Measurements from ENCODE around the gene HGS. TPM values are rescaled to one million over a fixed set of nuclear protein-coding genes. Genes with fewer than 3 reads are reported as not detected.

HGS gene
- total and polyA plus RNA-seq, 2 of the 13 experiments (the other 11 are each of a cell fraction or from before 2014, with no cell fraction given): 73.3 to 78.1 TPM

GRCh38 chr17:81665205-81666091, 18.4 kb upstream of the HGS start (continued):
- TF ChIP-seq ZNF878 (CRISPR knock-in tag; IDR thresholded peaks at IDR 0.05): no peak
- TF ChIP-seq HIC2 (CRISPR knock-in tag; IDR thresholded peaks at IDR 0.05; ENCODE audit: low read depth): no peak
- TF ChIP-seq ZNF558 (CRISPR knock-in tag; IDR thresholded peaks at IDR 0.05; ENCODE audit: borderline replicate concordance): peak; percentile 80; the same call in 1 of the 2 replicates
- no peak for TF ChIP-seq THAP9 (CRISPR knock-in tag; IDR thresholded peaks at IDR 0.05; ENCODE audit: borderline replicate concordance)
- peak; percentile 75 for TF ChIP-seq ZC3H13 (CRISPR knock-in tag; IDR thresholded peaks at IDR 0.05)
- no peak for TF ChIP-seq FOXJ3 (CRISPR knock-in tag; IDR thresholded peaks at IDR 0.05; ENCODE audit: borderline replicate concordance)
- TF ChIP-seq DMTF1 (CRISPR knock-in tag; IDR thresholded peaks at IDR 0.05): no peak
- no peak; the same call in 1 of the 2 replicates for TF ChIP-seq DMAP1 (CRISPR knock-in tag; IDR thresholded peaks at IDR 0.05)
- TF ChIP-seq CENPBD1 (CRISPR knock-in tag; IDR thresholded peaks at IDR 0.05; ENCODE audit: borderline replicate concordance, low read depth): no peak
- TF ChIP-seq DNMT3B (CRISPR knock-in tag; conservative IDR thresholded peaks at IDR 0.05): no peak; the same call in 1 of the 2 replicates
- no peak for TF ChIP-seq CREB3 (CRISPR knock-in tag; IDR thresholded peaks at IDR 0.05)
- TF ChIP-seq BATF2 (CRISPR knock-in tag; IDR thresholded peaks at IDR 0.05): no peak; the same call in 1 of the 2 replicates
- TF ChIP-seq ZMAT5 (CRISPR knock-in tag; IDR thresholded peaks at IDR 0.05; ENCODE audit: borderline replicate concordance, low read depth): no peak
- peak; percentile 22; the same call in 1 of the 2 replicates for TF ChIP-seq MYPOP (CRISPR knock-in tag; IDR thresholded peaks at IDR 0.05)
- no peak for TF ChIP-seq MXD3 (CRISPR knock-in tag; IDR thresholded peaks at IDR 0.05)
- no peak for TF ChIP-seq ZNF572 (CRISPR knock-in tag; IDR thresholded peaks at IDR 0.05)
